CD4-positive, alpha-beta T cell treated with Interferon gamma for 1 hour (primary cell): ENCODE data around the gene ARSK.

Experiments
- DNase-seq: peaks from one replicate; pipeline ENCODE4 v3.0.0-alpha.2; 2020

Gene ARSK

DNA sequence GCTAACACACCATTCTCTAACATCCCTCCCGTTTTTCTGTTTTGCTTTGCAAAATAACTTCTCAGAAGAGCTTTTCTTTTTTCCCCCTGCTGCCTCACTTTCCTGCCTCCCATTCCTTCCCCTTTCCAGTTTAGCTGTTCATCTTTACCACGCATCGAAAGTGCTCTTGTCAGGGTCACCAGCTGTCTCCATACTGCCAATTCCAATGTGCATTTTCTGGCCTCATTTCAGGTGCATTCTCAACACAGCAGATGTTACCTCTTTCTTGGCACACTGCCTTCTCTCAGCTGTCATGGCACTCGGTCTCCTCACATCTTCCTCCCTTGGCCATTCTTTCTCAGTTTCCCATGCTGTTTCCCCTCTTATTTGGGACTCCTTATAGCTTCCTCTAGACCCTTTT lies 9.5 kb downstream of the ARSK start:
- DNase-seq: no peak

DNA sequence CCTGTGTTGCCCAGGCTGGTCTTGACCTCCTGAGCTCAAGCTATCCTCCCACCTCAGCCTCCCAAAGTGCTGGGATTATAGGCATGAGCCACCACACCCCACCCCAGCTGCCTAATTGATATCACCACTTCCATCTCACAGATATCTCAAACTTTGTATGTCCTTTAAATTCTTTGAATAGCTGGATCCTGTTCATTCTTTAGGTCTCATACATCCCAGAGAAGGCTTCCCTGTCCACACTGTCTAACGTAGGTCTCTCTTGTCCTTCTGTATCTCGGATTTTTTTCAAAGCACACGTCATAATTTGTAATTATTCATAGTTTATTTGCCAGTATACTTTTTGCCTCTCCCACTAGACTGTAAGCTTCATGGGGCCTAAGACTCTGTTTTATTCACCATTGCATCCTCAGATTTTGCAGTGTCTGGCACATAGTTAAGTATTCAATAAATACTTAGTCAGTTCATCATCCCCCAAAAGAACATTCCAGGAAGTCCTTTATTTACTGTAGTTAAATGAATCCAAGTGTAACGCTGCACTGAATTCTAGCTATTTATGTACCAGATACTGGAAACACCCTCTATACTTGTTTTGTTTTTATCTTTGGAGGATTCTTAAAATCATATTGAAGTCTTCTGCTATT lies 10.5 kb downstream of the ARSK start:
- DNase-seq: no peak

DNA sequence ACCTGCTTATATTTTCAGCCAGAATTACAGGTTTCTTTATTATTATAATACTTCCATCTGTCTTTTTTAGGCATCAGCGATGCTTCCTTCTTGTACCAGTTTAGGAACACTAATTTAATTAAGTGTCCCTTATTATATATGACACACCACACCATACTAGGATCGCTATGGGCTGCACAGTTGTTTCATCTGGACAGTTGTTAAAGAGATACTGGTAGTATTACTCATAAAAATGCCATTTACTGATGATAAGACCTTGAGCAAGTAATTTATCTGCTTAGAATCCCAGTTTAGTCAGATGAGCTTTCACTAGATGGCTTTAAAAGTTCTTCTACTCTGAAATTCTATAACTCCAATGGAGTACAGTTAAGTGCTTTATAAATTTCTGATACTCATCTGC lies 17.1 kb downstream of the ARSK start:
- DNase-seq: no peak

DNA sequence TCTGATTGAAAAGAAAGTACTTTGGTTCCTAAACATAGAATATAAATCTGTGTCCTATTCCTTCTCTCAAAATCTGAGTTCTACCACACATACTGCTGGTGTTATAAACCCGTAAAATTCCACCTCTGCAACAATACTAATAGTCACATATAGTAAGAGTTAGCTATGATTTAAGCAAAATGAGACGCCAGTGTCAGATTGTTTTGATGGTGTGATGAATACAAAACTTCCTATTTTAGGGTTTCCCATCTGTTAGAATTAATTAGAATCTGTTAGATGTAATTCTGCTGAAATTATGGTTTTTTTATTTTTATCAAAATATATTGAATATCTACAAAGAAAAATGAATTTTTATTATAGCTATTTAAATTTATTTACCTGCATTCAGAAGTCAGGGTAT lies 26.7 kb downstream of the ARSK start:
- DNase-seq: no peak

DNA sequence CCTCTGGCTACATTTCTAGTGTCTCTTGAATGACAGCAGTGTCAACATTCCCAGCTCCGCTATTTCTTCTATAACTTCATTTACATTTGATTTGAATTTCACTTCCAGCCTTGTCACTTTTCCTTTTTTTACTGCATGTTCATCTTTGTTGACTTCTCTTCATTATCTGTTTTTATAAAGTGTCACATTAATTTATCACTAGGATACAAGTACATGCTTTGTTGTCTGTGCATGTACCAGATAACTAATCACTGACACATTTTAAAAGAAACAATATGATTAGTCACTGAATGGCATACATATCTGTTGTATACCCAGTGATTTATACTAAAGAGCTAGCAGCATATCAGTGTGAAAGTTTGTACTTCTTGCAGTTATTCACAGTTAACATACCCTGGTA lies 29.1 kb downstream of the ARSK start:
- DNase-seq: no peak

DNA sequence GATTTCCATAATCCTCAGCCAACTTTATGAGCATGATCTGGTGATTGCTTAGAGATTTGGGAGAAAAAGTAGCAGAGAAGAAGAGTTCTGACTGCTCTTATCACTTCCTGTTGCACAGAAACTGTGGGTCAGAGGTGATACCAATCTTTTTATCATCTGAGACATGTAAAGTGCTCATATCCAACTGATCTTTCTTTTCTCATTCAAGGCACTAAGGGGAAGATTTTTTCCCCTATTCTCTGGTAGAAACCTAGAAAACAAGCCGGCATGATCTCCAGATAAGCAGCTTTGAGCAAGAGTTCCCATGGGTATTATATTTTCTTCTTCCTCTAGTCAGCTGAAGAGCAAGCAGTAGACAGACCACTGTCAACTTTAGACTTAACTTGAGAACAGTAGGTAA lies 36.0 kb downstream of the ARSK start:
- no peak for DNase-seq

DNA sequence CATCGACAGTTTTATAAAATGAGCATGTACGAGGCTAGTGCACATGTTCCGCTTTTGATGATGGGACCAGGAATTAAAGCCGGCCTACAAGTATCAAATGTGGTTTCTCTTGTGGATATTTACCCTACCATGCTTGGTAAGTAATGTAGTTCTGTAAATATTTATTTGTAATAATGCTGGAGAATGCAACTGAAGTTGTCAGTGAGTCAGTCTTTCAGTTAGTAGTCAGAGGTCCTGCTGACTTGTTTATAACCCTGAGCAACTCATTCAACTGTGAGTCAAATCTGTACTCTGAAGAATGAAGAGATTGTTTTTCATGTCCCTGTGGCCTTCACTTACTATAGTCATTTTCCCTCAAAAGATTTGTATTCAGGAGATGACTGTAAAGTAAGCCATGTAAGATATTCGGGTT lies 36.6 kb downstream of the ARSK start:
- DNase-seq: no peak

DNA sequence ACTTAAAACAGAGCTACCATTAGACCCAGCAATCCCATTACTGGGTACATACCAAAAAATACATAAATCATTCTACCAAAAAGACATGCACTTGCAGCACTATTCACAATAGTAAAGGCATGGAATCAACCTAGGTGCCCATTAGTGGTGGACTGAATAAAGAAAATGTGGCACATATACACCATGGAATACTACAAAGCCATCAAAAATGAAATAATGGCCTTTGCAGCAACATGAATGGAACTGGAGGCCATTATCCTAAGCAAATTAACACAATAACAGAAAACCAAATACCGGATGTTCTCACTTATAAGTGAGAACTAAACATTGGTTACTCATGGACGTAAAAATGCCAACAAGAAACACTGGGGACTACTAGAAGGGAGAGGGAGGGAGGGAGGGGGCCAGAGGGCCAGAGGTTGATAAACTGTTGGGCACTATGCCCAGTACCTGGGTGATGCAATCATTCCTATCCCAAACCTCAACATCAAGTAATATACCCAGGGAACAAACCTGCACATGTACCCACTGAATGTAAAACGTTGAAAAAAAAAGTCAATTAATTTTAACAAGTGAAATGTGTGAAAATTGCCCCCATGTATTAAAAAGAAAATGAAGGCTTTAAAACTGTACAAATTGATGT lies 40.5 kb downstream of the ARSK start:
- DNase-seq: no peak

DNA sequence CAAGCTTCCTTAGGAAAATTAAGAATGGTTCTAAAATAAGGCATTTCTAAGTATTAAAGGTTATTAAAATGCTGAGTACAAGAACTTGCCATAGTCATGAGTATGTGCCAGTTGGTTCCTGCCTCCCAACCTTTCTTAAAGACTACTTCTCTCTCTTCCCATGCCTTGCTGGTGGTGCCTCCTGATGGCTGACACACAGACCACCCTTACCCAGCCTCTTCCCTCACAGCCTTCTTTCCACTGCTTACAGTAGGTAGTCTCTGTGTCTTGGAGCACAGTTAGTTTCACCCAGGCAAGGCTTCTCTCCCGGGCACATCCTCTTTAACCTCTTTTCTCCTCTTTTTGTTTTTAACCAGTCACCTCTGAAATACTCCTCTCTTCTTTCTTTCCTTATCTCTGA lies 44.4 kb downstream of the ARSK start:
- DNase-seq: no peak

DNA sequence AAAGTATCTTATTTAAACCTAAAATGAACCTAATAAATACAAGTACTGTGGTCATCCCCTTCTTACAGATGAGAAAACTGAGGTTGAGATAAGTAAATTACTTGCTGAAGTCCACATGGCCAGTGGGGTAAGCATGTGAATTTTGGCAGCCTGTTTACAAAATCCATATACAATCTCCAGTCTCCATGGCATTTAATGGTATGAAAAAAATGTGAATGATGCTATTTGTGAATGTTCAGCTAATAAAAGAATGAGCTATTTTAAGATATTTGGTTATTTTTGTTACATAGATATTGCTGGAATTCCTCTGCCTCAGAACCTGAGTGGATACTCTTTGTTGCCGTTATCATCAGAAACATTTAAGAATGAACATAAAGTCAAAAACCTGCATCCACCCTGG lies 45.7 kb downstream of the ARSK start:
- DNase-seq: no peak

DNA sequence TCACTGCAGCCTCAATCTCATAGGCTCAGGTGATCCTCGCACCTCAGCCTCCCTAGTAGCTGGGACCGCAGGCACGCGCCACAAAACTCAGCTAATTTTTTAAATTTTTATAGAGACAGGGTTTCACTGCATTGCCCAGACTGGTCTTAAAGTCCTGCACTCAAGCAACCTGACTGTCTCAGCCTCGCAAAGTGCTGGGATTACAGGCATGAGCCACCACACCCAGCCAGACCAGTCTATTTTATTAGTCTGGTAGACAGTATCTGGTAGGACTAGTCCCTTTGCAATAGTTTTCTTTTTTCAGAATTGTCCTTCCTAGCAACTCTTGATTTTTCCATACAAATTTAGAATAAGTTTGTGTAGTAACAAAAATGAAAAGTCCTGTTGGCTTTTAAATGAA lies 50.9 kb downstream of the ARSK start:
- DNase-seq: no peak

DNA sequence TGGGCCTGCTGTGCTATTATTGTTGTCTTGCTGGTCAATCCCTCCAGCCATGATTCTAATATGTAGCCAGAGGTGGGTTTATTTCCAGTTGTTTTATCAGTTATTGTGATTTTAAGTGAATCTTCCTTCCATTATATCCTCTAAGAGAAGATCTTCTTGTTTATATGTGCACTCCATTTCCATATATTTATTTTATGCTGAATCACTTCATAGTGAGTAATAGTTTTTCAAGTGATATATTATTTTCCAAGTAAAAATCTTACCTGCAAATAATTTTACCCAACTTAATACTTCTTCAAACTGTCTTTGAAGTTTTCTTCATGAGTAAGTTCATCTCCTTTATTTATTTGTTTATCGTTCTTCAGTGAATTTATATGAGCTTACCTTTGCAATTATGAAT lies 51.5 kb downstream of the ARSK start:
- no peak for DNase-seq

DNA sequence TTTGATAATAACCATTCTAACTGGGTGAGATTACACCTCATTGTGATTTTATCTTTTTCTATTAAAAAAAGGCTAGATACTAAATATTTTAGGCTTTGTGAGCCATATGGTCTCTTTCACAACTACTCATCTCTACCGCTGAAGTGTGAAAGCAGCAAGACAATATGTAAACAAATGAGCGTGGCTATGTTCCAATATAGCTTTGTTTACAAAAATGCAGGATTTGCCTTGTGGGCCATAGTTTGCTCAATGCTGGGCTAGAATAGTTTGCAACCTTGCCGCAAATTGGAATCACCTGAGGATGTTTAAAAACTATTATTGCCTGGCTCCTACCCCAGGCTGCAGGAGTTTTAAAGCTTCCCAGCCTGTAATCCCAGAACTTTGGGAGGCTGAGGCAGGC lies 54.8 kb downstream of the ARSK start:
- DNase-seq: no peak

DNA sequence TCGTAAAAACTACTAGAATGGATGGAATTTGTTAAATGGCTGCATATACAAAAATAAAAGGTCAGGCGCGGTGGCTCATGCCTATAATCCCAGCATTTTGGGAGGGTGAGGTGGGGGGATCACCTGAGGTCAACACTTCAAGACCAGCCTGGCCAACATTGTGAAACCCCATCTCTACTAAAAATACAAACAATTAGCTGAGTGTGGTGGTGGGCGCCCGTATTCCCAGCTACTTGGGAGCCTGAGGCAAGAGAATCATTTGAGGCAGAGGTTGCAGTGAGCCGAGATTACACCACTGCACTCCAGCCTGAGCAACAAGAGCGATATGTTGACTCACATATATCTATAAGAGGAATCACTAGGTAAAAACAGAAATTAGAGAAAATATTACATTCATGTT lies 55.6 kb downstream of the ARSK start:
- DNase-seq: no peak

DNA sequence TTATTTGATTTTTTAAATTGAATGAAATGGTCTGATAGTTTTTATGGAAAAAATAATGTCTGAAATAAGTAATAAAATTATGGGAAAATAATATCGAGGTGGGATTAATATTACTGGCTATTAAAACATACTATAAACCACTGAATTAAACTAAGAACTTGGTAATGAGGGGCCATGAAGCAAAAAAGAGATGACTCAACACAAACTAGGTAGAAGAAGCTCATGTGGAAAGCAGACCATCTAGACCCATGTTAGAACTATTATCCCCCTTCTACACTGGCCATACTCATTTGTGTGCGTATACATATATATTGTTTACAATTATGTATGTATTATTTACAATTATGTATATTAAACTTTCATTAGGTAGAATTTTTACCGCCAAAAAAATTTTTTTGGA lies 56.5 kb downstream of the ARSK start:
- DNase-seq: no peak

DNA sequence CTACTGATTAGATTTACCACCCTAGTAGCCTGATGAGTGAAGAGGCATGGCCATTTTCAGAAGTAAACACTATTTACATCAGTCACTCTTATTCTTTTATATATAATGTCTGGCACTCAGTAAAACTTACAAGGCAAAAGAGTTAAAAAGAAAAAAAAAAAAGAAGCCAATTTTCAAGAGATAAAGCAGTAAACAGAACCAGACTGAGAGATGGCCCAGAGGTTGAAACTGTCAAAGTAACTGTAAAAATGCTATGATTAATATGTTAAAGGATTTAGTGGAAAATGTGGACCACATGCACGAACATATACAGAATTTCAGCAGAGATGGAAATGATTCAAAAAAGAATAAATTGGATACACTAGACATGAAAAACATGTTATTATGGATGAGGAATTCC lies 58.6 kb downstream of the ARSK start:
- DNase-seq: no peak

DNA sequence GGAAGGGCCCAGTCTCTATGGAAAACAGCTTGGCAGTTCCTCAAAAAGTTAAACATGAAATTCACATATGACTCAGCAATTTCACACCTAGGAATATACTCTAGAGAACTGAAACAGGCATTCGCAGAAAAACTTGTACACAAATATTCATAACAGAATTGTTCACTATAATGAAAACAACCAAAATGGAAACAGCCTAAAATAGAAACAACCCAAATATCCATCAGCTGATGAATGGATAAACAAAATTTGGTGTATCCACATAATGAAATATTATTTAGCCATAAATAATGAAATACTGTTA lies 60.2 kb downstream of the ARSK start:
- DNase-seq: no peak

DNA sequence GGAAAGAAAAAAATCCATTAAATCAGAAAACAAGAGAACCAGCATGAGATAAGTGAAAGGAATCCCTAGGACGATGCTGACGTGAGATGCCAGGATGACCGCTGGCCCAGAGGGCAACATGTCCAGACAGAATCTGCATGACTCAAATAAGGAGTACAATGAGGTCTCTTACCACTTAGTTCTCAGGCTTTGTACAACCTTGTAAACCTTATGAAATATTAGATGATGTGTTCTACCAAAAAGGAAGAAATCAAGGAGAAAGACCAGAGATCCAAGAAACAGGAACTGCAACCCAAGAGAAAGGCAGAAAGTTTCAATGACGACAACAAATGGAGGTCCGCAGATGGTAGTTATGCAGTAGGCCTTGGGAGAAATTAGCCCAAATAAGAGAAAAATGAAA lies 62.2 kb downstream of the ARSK start:
- no peak for DNase-seq

DNA sequence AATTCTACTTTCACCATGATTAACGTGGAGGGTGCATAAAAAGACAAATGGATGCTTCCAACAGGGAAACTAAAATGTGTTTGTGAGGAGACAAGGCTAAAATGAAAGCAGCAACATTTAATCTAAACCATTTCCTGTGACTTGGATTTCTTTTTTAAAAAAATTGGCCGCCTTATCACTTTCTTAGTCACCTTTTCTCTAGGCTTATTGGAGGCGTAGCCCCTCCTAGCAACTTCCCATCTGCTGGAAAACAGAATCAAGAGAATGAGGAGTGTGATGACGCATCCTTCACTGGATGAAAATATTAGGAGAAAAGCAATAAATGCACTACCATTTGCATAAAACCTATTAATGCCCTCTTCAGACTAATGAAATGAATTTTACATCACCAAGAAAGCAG lies 64.2 kb downstream of the ARSK start:
- DNase-seq: no peak

DNA sequence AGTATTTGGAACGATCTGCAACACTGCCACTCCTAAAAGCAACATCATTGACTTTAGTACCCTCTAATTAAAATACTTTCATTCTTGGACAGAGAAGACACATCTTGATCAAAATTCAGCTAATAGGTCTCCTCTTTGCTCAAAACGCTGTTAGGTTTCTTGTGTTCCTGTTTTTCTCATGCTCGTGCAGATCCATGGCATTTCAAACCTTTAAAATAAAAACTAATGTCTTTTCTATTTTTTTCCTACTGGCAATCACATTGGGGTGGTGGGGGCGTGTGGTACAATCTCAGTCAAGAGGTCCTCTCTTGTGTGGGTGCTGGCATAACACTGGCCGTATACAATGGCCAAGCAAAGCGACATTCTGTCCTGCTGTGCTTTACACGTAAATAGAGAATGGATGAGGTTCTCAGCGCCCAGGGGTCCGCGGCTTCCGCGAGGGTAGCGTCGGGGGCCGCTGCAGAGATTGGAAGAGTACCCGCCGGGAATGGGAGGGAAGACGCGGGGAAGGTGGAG lies 64.7 kb downstream of the ARSK start:
- no peak for DNase-seq

DNA sequence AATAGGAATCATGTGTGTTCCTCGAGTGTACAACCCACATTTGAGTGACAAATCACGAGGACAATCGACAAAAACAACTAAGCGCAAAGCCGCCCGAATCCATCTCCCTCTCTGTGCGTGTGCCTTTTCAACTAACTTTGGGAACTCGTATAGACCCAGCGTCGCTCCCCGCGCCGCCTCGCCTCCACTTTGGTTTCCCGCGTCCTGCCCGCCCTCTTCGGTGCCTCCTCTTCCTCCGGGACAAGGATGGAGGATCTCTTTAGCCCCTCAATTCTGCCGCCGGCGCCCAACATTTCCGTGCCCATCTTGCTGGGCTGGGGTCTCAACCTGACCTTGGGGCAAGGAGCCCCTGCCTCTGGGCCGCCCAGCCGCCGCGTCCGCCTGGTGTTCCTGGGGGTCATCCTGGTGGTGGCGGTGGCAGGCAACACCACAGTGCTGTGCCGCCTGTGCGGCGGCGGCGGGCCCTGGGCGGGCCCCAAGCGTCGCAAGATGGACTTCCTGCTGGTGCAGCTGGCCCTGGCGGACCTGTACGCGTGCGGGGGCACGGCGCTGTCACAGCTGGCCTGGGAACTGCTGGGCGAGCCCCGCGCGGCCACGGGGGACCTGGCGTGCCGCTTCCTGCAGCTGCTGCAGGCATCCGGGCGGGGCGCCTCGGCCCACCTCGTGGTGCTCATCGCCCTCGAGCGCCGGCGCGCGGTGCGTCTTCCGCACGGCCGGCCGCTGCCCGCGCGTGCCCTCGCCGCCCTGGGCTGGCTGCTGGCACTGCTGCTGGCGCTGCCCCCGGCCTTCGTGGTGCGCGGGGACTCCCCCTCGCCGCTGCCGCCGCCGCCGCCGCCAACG lies 65.3 kb downstream of the ARSK start, which contains the start of gene GPR150:
Gene GPR150, plus strand, starts transcription at position 58 of the 840 bp plus-strand sequence. Its CDS starts 189 bp downstream, at position 247.
- DNase-seq: peak; percentile 59

DNA sequence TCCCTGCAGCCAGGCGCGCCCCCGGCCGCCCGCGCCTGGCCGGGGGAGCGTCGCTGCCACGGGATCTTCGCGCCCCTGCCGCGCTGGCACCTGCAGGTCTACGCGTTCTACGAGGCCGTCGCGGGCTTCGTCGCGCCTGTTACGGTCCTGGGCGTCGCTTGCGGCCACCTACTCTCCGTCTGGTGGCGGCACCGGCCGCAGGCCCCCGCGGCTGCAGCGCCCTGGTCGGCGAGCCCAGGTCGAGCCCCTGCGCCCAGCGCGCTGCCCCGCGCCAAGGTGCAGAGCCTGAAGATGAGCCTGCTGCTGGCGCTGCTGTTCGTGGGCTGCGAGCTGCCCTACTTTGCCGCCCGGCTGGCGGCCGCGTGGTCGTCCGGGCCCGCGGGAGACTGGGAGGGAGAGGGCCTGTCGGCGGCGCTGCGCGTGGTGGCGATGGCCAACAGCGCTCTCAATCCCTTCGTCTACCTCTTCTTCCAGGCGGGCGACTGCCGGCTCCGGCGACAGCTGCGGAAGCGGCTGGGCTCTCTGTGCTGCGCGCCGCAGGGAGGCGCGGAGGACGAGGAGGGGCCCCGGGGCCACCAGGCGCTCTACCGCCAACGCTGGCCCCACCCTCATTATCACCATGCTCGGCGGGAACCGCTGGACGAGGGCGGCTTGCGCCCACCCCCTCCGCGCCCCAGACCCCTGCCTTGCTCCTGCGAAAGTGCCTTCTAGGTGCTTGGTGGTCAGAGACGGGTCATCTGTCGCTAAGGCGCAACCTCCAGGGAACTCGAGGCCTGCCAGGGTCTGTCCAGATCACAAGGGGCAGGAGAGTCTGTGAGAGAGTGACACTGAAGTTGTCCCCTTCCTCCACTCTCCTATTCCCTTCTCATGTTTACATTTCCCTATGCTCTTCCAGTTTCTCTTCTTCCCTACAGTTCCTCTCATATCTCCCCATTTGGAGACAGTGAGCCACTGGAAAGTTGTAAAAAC lies 66.3 kb downstream of the ARSK start:
- DNase-seq: peak; percentile 7
